GM06990 (cell line): ENCODE data around the gene ATP1B4.

Experiments
- DNase-seq: peaks from one replicate; pipeline ENCODE4 v3.0.0-alpha.2; 2011; ENCODE audit not compliant: insufficient read length; ENCODE audit errors: extremely low read depth
- H3K27me3 ChIP-seq: replicated peaks from 2 replicates; pipeline ENCODE4 v1.6.0; 2011; ENCODE audit warnings: low read length; ENCODE audit not compliant: control insufficient read depth, insufficient read depth
- H3K36me3 ChIP-seq: 2 replicates; pipeline ENCODE4 v1.5.1; 2011; ENCODE audit warnings: low read length; ENCODE audit not compliant: control insufficient read depth, insufficient read depth
- H3K4me3 ChIP-seq: replicated peaks from 2 replicates; pipeline ENCODE4 v1.5.1; 2011; ENCODE audit warnings: low read depth, mild to moderate bottlenecking, control low read depth, low read length
- CTCF ChIP-seq: IDR thresholded peaks from 2 replicates; pipeline ENCODE4 v1.5.1; 2011; ENCODE audit warnings: low read length, control low read depth, mild to moderate bottlenecking, inconsistent platforms; ENCODE audit not compliant: insufficient read depth, poor library complexity, severe bottlenecking

ATP1B4 gene

GRCh38 chrX:120377715-120378114, 15.8 kb downstream of the ATP1B4 start:
- no peak overlapping the region for H3K4me3 ChIP-seq
- TF ChIP-seq CTCF = no peak
- H3K36me3 ChIP-seq = no peaks in the 10 kb centered on the region
- DNase-seq = no peak
- H3K27me3 ChIP-seq = no peaks in the 10 kb centered on the region; the same call in none of the 2 replicates

- TF ChIP-seq CTCF = no peak
- H3K27me3 ChIP-seq = no peaks in the 10 kb centered on the region; the same call in none of the 2 replicates
- H3K36me3 ChIP-seq = no peaks in the 10 kb centered on the region
- H3K4me3 ChIP-seq = no peak overlapping the region
- DNase-seq = no peak
Observed at GRCh38 chrX:120378570-120378969, 16.7 kb downstream of the ATP1B4 start.

GRCh38 chrX:120379937-120380681, 18.2 kb downstream of the ATP1B4 start:
- TF ChIP-seq CTCF = no peak
- no peak for DNase-seq
- H3K27me3 ChIP-seq = no peaks in the 10 kb centered on the region; the same call in none of the 2 replicates
- no peak overlapping the region for H3K4me3 ChIP-seq
- no peaks in the 10 kb centered on the region for H3K36me3 ChIP-seq

- no peaks in the 10 kb centered on the region; the same call in none of the 2 replicates for H3K27me3 ChIP-seq
- H3K36me3 ChIP-seq = no peaks in the 10 kb centered on the region
- H3K4me3 ChIP-seq = no peak overlapping the region
- no peak for DNase-seq
- TF ChIP-seq CTCF = peak; percentile 43
Observed at GRCh38 chrX:120380699-120381098, 18.8 kb downstream of the ATP1B4 start.

GRCh38 chrX:120401301-120401700, 39.4 kb downstream of the ATP1B4 start:
- Histone ChIP-seq H3K4me3 (no peak overlapping the region), H3K36me3 (no peaks in the 10 kb centered on the region), H3K27me3 (no peaks in the 10 kb centered on the region)
- TF ChIP-seq CTCF = no peak
- DNase-seq = no peak
